Neural crest cell (in vitro differentiated cells): ENCODE results near the gene LURAP1L. TPM values are rescaled to one million over a fixed set of nuclear protein-coding genes. Genes with fewer than 3 reads are reported as not detected.
A peak's percentile ranks its signal among the peaks of the same experiment; 100 is the strongest.
"Not testable (repeated sequence)": the region's sequence is repeated elsewhere in the genome, so short reads cannot be mapped to it uniquely, and the experiment has no call there.

Source experiments
- DNase-seq: peaks from one replicate; pipeline ENCODE4 v3.0.0; 2021; ENCODE audit warnings: low read depth, mixed read lengths, low spot score
- H3K27ac Mint-ChIP-seq: one replicate; pipeline ENCODE4 v1.8.0; 2021; ENCODE audit warnings: mild to moderate bottlenecking, mixed read lengths; ENCODE audit not compliant: unreplicated experiment
- H3K27me3 Mint-ChIP-seq: 2 replicates; pipeline ENCODE4 v1.8.0; 2021; ENCODE audit warnings: low read depth, mild to moderate bottlenecking, mixed read lengths
- H3K36me3 Mint-ChIP-seq: 2 replicates; pipeline ENCODE4 v1.8.0; 2021; ENCODE audit warnings: low read depth, mild to moderate bottlenecking, mixed read lengths
- H3K4me1 Mint-ChIP-seq: 2 replicates; pipeline ENCODE4 v1.8.0; 2021; ENCODE audit warnings: mixed read lengths
- H3K4me3 Mint-ChIP-seq: one replicate; pipeline ENCODE4 v1.8.0; 2021; ENCODE audit warnings: mild to moderate bottlenecking, mixed read lengths
- H3K9me3 Mint-ChIP-seq: 2 replicates; pipeline ENCODE4 v1.8.0; 2021; ENCODE audit warnings: mixed read lengths
- CTCF ChIP-seq: fragments of 200-600 bp; sonication (generic); conservative IDR thresholded peaks from 2 replicates; pipeline ENCODE4 v1.5.0; 2021; ENCODE audit warnings: antibody characterized with exemption, mild to moderate bottlenecking
- total RNA-seq: library from RNA; stranded (reverse); gene quantifications from 2 replicates; pipeline ENCODE4 v1.2.1, GENCODE V29; 2021

Gene LURAP1L
- total RNA-seq, 1 donor from 2014 or later: 0.40 TPM

- no peak for TF ChIP-seq CTCF
- Mint-ChIP-seq H3K27ac (peak overlapping the region; percentile 0), H3K36me3 (no peaks in the 10 kb centered on the region), H3K9me3 (no peaks in the 10 kb centered on the region), H3K4me1 (peaks cover 12% of the 10 kb centered on the region), H3K27me3 (no peaks in the 10 kb centered on the region), H3K4me3 (no peak overlapping the region)
- DNase-seq: no peak
Measured at GRCh38 chr9:12856603-12857002, 81.8 kb downstream of the LURAP1L start.

- no peak for DNase-seq
- Mint-ChIP-seq H3K4me3 (no peak overlapping the region), H3K4me1 (peaks cover 12% of the 10 kb centered on the region), H3K9me3 (no peaks in the 10 kb centered on the region), H3K36me3 (no peaks in the 10 kb centered on the region), H3K27ac (no peak overlapping the region), H3K27me3 (no peaks in the 10 kb centered on the region)
- TF ChIP-seq CTCF: no peak
Measured at GRCh38 chr9:12859704-12860251, 85.0 kb downstream of the LURAP1L start.

- Mint-ChIP-seq H3K9me3 (peaks cover 4% of the 10 kb centered on the region), H3K4me3 (no peak overlapping the region), H3K27ac (no peak overlapping the region), H3K27me3 (no peaks in the 10 kb centered on the region), H3K36me3 (no peaks in the 10 kb centered on the region), H3K4me1 (peaks cover 12% of the 10 kb centered on the region)
- no peak for TF ChIP-seq CTCF
- no peak for DNase-seq
Measured at GRCh38 chr9:12860998-12861397, 86.2 kb downstream of the LURAP1L start.

GRCh38 chr9:12862611-12863410 lies 88.0 kb downstream of the LURAP1L start:
- H3K36me3 Mint-ChIP-seq: peaks cover 2% of the 10 kb centered on the region
- peaks cover 4% of the 10 kb centered on the region for H3K4me1 Mint-ChIP-seq
- DNase-seq: no peak
- no peak for TF ChIP-seq CTCF
- H3K4me3 Mint-ChIP-seq: no peak overlapping the region
- no peak overlapping the region for H3K27ac Mint-ChIP-seq
- H3K27me3 Mint-ChIP-seq: no peaks in the 10 kb centered on the region
- H3K9me3 Mint-ChIP-seq: peaks cover 9% of the 10 kb centered on the region

- Mint-ChIP-seq H3K27ac (no peak overlapping the region), H3K27me3 (no peaks in the 10 kb centered on the region), H3K4me1 (peaks cover 4% of the 10 kb centered on the region), H3K9me3 (peaks cover 13% of the 10 kb centered on the region), H3K36me3 (peaks cover 5% of the 10 kb centered on the region), H3K4me3 (no peak overlapping the region)
- no peak for DNase-seq
- TF ChIP-seq CTCF: no peak
Measured at GRCh38 chr9:12863618-12864017, 88.8 kb downstream of the LURAP1L start.

GRCh38 chr9:12865380-12865779 lies 90.6 kb downstream of the LURAP1L start:
- H3K9me3 Mint-ChIP-seq: peaks cover 17% of the 10 kb centered on the region
- not testable (repeated sequence) for DNase-seq, H3K4me3 Mint-ChIP-seq, H3K36me3 Mint-ChIP-seq, H3K4me1 Mint-ChIP-seq, H3K27ac Mint-ChIP-seq, H3K27me3 Mint-ChIP-seq
